Measurements from ENCODE around the gene NTPCR. TPM values are rescaled to one million over a fixed set of nuclear protein-coding genes. Genes with fewer than 3 reads are reported as not detected.

Gene NTPCR
- total RNA-seq, 1 experiment from 2014 or later, result 45.3 TPM

GRCh38 chr1:232915212-232915611 is 35.2 kb upstream of the NTPCR start:
- intact Hi-C loops (cut with micrococcal nuclease; ENCODE audit: unreplicated experiment), result no loop called here
- no peak overlapping the region for H3K27ac ChIP-seq
- H3K9me3 ChIP-seq (ENCODE audit: insufficient read depth, low read depth), result no peaks in the 10 kb centered on the region
- H3K9me2 ChIP-seq (ENCODE audit: insufficient read depth), result no peaks in the 10 kb centered on the region
- no peaks in the 10 kb centered on the region for H3K79me2 ChIP-seq (ENCODE audit: low read depth)
- H3F3A ChIP-seq (ENCODE audit: insufficient read depth, low read depth), result no peaks in the 10 kb centered on the region
- no peak for DNase-seq
- ChIA-PET CTCF (no interaction called here), POLR2A (ENCODE audit: unreplicated experiment) (no interaction called here)
- H3K4me1 ChIP-seq (replicated peaks; ENCODE audit: insufficient read depth), result no peaks in the 10 kb centered on the region
- H2AFZ ChIP-seq, result no peak overlapping the region
- no peak for TF ChIP-seq EZH2 (IDR thresholded peaks at IDR 0.05; ENCODE audit: low read depth)
- TF ChIP-seq CTCF (conservative IDR thresholded peaks at IDR 0.05), result no peak
- H3K4me2 ChIP-seq, result no peak overlapping the region
- H3K36me3 ChIP-seq (ENCODE audit: low read depth), result no peaks in the 10 kb centered on the region
- H3K4me3 ChIP-seq, result no peak overlapping the region
- 0 out of 2 replicates have a peak, but pooled peaks cover 6% of the 10 kb centered on the region for H3K27me3 ChIP-seq (ENCODE audit: insufficient read depth, low read depth)
- H4K20me1 ChIP-seq (ENCODE audit: insufficient read depth), result no peaks in the 10 kb centered on the region
- no TSS peak for BruUV-seq (replicated peaks)

DNA sequence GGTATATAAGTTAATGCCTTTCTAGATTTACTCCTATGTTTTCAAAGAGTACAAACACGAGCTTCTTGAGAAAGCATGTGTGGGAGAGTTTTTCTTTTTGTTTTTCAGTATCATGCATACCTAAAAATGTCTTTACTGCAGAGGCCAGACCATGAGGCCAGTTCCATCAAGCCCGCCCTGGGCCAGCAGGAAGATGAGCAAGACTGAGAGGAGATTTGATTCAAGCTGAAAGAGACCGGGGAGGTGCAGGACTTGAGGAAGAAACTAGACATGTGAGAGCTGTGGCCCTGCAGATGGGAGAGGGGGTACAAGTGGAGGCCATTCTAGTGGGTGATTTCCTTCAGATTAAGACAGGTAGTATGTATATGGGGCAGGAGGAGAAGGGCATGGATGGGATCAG is 33.4 kb upstream of the NTPCR start:
- BruUV-seq (replicated peaks), result no TSS peak
- Histone ChIP-seq H3K27ac (no peak overlapping the region), H3K9me2 (ENCODE audit: insufficient read depth) (no peaks in the 10 kb centered on the region), H3K36me3 (ENCODE audit: low read depth) (no peaks in the 10 kb centered on the region), H3F3A (ENCODE audit: insufficient read depth, low read depth) (no peaks in the 10 kb centered on the region), H3K9me3 (ENCODE audit: insufficient read depth, low read depth) (no peaks in the 10 kb centered on the region), H2AFZ (no peak overlapping the region), H3K4me2 (no peak overlapping the region), H3K4me1 (replicated peaks; ENCODE audit: insufficient read depth) (no peaks in the 10 kb centered on the region), H3K79me2 (ENCODE audit: low read depth) (no peaks in the 10 kb centered on the region), H3K4me3 (no peak overlapping the region), H3K27me3 (ENCODE audit: insufficient read depth, low read depth) (0 out of 2 replicates have a peak, but pooled peaks cover 6% of the 10 kb centered on the region), H4K20me1 (ENCODE audit: insufficient read depth) (no peaks in the 10 kb centered on the region)
- TF ChIP-seq EZH2 (IDR thresholded peaks at IDR 0.05; ENCODE audit: low read depth) (no peak), CTCF (conservative IDR thresholded peaks at IDR 0.05) (no peak)
- ChIA-PET POLR2A (ENCODE audit: unreplicated experiment) (no interaction called here), CTCF (no interaction called here)
- intact Hi-C loops (cut with micrococcal nuclease; ENCODE audit: unreplicated experiment), result no loop called here
- DNase-seq, result no peak

GRCh38 chr1:232921381-232921780 is 29.0 kb upstream of the NTPCR start:
- Histone ChIP-seq H2AFZ (no peak overlapping the region), H3K36me3 (ENCODE audit: low read depth) (no peaks in the 10 kb centered on the region), H3K27ac (no peak overlapping the region), H3K4me2 (no peak overlapping the region), H3K9me2 (ENCODE audit: insufficient read depth) (no peaks in the 10 kb centered on the region), H4K20me1 (ENCODE audit: insufficient read depth) (no peaks in the 10 kb centered on the region), H3K27me3 (ENCODE audit: insufficient read depth, low read depth) (0 out of 2 replicates have a peak, but pooled peaks cover 6% of the 10 kb centered on the region), H3F3A (ENCODE audit: insufficient read depth, low read depth) (no peaks in the 10 kb centered on the region), H3K79me2 (ENCODE audit: low read depth) (no peaks in the 10 kb centered on the region), H3K4me3 (no peak overlapping the region), H3K4me1 (replicated peaks; ENCODE audit: insufficient read depth) (no peaks in the 10 kb centered on the region), H3K9me3 (ENCODE audit: insufficient read depth, low read depth) (no peaks in the 10 kb centered on the region)
- intact Hi-C loops (cut with micrococcal nuclease; ENCODE audit: unreplicated experiment), result no loop called here
- BruUV-seq (replicated peaks), result no TSS peak
- POLR2A ChIA-PET (ENCODE audit: unreplicated experiment), result no interaction called here
- CTCF ChIA-PET, result no interaction called here
- TF ChIP-seq EZH2 (IDR thresholded peaks at IDR 0.05; ENCODE audit: low read depth), result no peak
- TF ChIP-seq CTCF (conservative IDR thresholded peaks at IDR 0.05), result no peak
- DNase-seq, result no peak

Measured in PC-9 (cell line).